Esophagus squamous epithelium (tissue), 4 donors: ENCODE data around the gene KLHL29.

Experiments used
- POLR2A ChIP-seq, 4 donors: fragments of 450-650 bp; IDR thresholded peaks; one replicate each; pipeline ENCODE4 v1.6.1; 2017; ENCODE audit warnings: antibody characterized with exemption in 4 of 4, mild to moderate bottlenecking in 4 of 4, moderate library complexity in 3 of 4
- TF ChIP-seq, protein P1 (sequence below), 6 experiments: fragments of 450-650 bp in 4 of 6; fragments of 200-600 bp in 2 of 6; sonication (generic) in 2 of 6; IDR thresholded peaks; one replicate each; pipeline ENCODE4 v1.5.1; 2016 to 2019; ENCODE audit warnings: antibody characterized with exemption in 6 of 6, mild to moderate bottlenecking in 4 of 6, moderate library complexity in 4 of 6

DNA sequence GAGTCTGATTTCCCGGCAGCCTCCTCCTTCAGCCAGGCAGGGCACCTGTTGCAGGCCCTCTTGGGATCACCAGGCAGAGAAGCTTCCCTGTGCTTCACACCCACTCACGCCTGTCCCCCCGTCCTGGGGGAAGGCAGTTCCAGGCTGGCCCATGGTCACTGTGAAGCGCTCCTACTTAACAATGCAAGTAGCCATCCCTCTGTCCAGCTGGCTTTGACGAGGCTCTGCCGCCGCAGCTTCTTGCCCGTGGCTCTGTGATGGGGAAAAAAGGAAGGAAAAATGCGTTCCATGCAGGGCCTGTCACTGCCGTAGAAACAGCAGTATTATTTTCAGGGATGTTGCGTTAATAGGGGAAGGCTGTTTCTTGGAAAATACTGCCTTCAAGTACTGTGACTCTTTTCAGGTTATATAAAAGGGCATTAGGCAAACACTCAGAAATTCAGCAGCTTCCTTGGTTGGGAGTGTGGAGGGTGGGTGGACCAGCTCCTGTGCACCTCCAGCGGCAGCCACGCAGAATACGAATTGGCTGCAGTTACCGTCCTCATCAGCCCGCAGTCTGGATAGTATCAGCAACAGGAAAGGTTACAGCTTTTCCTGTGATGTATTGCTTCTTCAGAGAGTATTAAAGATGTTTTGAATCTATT is 232.3 kb downstream of the KLHL29 start:
- no peak for TF ChIP-seq POLR2A (IDR thresholded peaks at IDR 0.05)
- TF ChIP-seq, protein P1, sequence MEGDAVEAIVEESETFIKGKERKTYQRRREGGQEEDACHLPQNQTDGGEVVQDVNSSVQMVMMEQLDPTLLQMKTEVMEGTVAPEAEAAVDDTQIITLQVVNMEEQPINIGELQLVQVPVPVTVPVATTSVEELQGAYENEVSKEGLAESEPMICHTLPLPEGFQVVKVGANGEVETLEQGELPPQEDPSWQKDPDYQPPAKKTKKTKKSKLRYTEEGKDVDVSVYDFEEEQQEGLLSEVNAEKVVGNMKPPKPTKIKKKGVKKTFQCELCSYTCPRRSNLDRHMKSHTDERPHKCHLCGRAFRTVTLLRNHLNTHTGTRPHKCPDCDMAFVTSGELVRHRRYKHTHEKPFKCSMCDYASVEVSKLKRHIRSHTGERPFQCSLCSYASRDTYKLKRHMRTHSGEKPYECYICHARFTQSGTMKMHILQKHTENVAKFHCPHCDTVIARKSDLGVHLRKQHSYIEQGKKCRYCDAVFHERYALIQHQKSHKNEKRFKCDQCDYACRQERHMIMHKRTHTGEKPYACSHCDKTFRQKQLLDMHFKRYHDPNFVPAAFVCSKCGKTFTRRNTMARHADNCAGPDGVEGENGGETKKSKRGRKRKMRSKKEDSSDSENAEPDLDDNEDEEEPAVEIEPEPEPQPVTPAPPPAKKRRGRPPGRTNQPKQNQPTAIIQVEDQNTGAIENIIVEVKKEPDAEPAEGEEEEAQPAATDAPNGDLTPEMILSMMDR (IDR thresholded peaks at IDR 0.05): peak in 4 of 6 experiments; percentile 39 to 44 (median 41)
